Esophagus muscularis mucosa (tissue), 3 donors: ENCODE measurements around the gene MIR17HG.

Experiments used
- POLR2A ChIP-seq: fragments of 450-650 bp; IDR thresholded peaks from one replicate; pipeline ENCODE4 v1.6.1; 2017; ENCODE audit warnings: antibody characterized with exemption, moderate library complexity, mild to moderate bottlenecking, low read depth
- POLR2AphosphoS5 ChIP-seq, 2 donors: sonication (generic); formaldehyde crosslinking; IDR thresholded peaks; one replicate each; pipeline ENCODE4 v1.6.1; 2017; ENCODE audit warnings: antibody characterized with exemption in 2 of 2
- TF ChIP-seq, protein P1 (sequence below), 3 experiments: fragments of 200-600 bp in 2 of 3; fragments of 450-650 bp in 1 of 3; sonication (generic) in 2 of 3; IDR thresholded peaks; one replicate each; pipeline ENCODE4 v1.5.1; 2017 to 2019; ENCODE audit warnings: antibody characterized with exemption in 3 of 3, mild to moderate bottlenecking in 2 of 3, moderate library complexity in 1 of 3

DNA sequence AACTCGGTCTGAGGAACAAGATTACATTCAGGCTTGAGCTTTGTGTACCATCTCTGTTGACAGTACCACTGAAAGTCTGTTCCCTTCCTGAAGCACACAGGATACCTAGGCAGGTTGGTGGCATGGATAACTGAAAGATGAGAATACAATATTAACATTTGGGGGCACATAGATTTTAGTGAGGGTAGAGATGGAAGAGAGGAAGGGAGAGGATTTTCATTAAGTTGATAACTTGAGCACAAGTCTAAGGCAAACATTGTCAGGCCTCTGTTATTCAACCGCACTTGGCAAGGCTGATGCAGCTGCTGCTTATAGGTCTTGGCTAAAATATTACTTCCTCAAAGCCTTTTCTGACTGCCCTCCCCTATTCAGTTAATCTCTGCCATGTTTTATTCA lies 10.9 kb downstream of the MIR17HG start:
- TF ChIP-seq, protein P1, sequence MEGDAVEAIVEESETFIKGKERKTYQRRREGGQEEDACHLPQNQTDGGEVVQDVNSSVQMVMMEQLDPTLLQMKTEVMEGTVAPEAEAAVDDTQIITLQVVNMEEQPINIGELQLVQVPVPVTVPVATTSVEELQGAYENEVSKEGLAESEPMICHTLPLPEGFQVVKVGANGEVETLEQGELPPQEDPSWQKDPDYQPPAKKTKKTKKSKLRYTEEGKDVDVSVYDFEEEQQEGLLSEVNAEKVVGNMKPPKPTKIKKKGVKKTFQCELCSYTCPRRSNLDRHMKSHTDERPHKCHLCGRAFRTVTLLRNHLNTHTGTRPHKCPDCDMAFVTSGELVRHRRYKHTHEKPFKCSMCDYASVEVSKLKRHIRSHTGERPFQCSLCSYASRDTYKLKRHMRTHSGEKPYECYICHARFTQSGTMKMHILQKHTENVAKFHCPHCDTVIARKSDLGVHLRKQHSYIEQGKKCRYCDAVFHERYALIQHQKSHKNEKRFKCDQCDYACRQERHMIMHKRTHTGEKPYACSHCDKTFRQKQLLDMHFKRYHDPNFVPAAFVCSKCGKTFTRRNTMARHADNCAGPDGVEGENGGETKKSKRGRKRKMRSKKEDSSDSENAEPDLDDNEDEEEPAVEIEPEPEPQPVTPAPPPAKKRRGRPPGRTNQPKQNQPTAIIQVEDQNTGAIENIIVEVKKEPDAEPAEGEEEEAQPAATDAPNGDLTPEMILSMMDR (IDR thresholded peaks at IDR 0.05) = no peak
- TF ChIP-seq POLR2A = no peak
- no peak for TF ChIP-seq POLR2AphosphoS5 (IDR thresholded peaks at IDR 0.05)
